T-helper 2 cell (primary cell): Measurements from ENCODE around the gene IMPDH1.
A peak's percentile ranks its signal among the peaks of the same experiment; 100 is the strongest.

ENCODE experiments used
- DNase-seq, 5 experiments: peaks; one replicate each; pipeline versions ENCODE4 v3.0.0 to v3.0.0-alpha.2; 2012 to 2022

IMPDH1 gene

GRCh38 chr7:128434413-128435326 lies 24.9 kb upstream of the IMPDH1 start:
- no peak for DNase-seq

- no peak for DNase-seq
Measured at GRCh38 chr7:128431754-128432153, 22.0 kb upstream of the IMPDH1 start.

- DNase-seq, result no peak
Measured at GRCh38 chr7:128431221-128431620, 21.4 kb upstream of the IMPDH1 start.

- DNase-seq, result no peak
Measured at GRCh38 chr7:128430207-128430606, 20.4 kb upstream of the IMPDH1 start.

GRCh38 chr7:128427289-128427891 lies 17.6 kb upstream of the IMPDH1 start:
- DNase-seq, result peak in 2 of 5 experiments; percentile 32 to 60

GRCh38 chr7:128425850-128426249 lies 16.1 kb upstream of the IMPDH1 start:
- peak; percentile 55 to 71 (median 66) for DNase-seq

- no peak for DNase-seq
Measured at GRCh38 chr7:128424686-128425275, 15.0 kb upstream of the IMPDH1 start.

GRCh38 chr7:128422842-128423241 lies 13.1 kb upstream of the IMPDH1 start:
- peak in 1 of 5 experiments; percentile 64 for DNase-seq

- peak in 1 of 5 experiments; percentile 46 for DNase-seq
Measured at GRCh38 chr7:128422037-128422436, 12.3 kb upstream of the IMPDH1 start.

- DNase-seq, result no peak
Measured at GRCh38 chr7:128421384-128421783, 11.6 kb upstream of the IMPDH1 start.

- DNase-seq, result no peak
Measured at GRCh38 chr7:128420773-128421172, 11.0 kb upstream of the IMPDH1 start.

- no peak for DNase-seq
Measured at GRCh38 chr7:128419257-128419656, 9.5 kb upstream of the IMPDH1 start.

- DNase-seq, result no peak
Measured at GRCh38 chr7:128417071-128417470, 7.3 kb upstream of the IMPDH1 start.

- DNase-seq, result no peak
Measured at GRCh38 chr7:128415217-128415785, 5.5 kb upstream of the IMPDH1 start.

- no peak for DNase-seq
Measured at GRCh38 chr7:128410451-128410753, 620 bp upstream of the IMPDH1 start.

- no peak for DNase-seq
Measured at GRCh38 chr7:128408709-128409595, 830 bp downstream of the IMPDH1 start.

- DNase-seq, result no peak
Measured at GRCh38 chr7:128407751-128408708, 1.8 kb downstream of the IMPDH1 start.

- no peak for DNase-seq
Measured at GRCh38 chr7:128407233-128407589, 2.6 kb downstream of the IMPDH1 start.

GRCh38 chr7:128406314-128407232 lies 3.2 kb downstream of the IMPDH1 start:
- no peak for DNase-seq
